ENCODE data around the gene CCSER1. TPM values are rescaled to one million over a fixed set of nuclear protein-coding genes. Genes with fewer than 3 reads are reported as not detected.

Gene CCSER1
- total RNA-seq, 1 experiment from 2014 or later: 5.9 TPM

DNA sequence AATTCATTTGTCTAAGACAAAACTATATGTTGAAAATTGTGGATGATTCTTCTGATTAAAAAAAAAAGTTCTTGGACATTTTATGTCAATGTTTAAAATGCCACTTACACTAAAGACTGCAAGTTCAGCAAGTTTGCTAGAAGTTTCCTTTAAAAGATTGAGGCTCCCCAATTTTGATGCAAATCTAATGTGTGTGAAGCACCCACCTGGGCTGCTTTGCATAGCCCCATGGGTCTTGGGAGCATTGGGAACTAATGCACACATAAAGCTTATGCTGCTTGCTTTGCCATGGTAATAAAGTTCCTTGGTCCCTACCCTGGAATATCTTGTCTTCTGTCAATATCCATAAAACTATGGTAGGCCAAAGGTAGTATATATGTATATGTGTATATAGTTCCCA lies 1450.7 kb downstream of the CCSER1 start:
- Histone ChIP-seq H2AFZ (no peak overlapping the region), H3K9me2 (ENCODE audit: insufficient read depth) (no peaks in the 10 kb centered on the region), H3K27ac (no peak overlapping the region), H3K9me3 (ENCODE audit: insufficient read depth, low read depth) (no peaks in the 10 kb centered on the region), H3K4me1 (replicated peaks; ENCODE audit: insufficient read depth) (no peaks in the 10 kb centered on the region), H3K4me2 (no peak overlapping the region), H3K36me3 (ENCODE audit: low read depth) (no peaks in the 10 kb centered on the region), H3F3A (ENCODE audit: insufficient read depth, low read depth) (no peaks in the 10 kb centered on the region), H3K27me3 (ENCODE audit: insufficient read depth, low read depth) (no peaks in the 10 kb centered on the region), H3K79me2 (ENCODE audit: low read depth) (no peaks in the 10 kb centered on the region), H3K4me3 (no peak overlapping the region), H4K20me1 (ENCODE audit: insufficient read depth) (no peaks in the 10 kb centered on the region)
- intact Hi-C loops (cut with micrococcal nuclease; ENCODE audit: unreplicated experiment): no loop called here
- CTCF ChIA-PET: no interaction called here
- DNase-seq: no peak
- POLR2A ChIA-PET (ENCODE audit: unreplicated experiment): no interaction called here
- no TSS peak for BruUV-seq (replicated peaks)
- TF ChIP-seq EZH2 (IDR thresholded peaks at IDR 0.05; ENCODE audit: low read depth): no peak
- TF ChIP-seq, protein P1, sequence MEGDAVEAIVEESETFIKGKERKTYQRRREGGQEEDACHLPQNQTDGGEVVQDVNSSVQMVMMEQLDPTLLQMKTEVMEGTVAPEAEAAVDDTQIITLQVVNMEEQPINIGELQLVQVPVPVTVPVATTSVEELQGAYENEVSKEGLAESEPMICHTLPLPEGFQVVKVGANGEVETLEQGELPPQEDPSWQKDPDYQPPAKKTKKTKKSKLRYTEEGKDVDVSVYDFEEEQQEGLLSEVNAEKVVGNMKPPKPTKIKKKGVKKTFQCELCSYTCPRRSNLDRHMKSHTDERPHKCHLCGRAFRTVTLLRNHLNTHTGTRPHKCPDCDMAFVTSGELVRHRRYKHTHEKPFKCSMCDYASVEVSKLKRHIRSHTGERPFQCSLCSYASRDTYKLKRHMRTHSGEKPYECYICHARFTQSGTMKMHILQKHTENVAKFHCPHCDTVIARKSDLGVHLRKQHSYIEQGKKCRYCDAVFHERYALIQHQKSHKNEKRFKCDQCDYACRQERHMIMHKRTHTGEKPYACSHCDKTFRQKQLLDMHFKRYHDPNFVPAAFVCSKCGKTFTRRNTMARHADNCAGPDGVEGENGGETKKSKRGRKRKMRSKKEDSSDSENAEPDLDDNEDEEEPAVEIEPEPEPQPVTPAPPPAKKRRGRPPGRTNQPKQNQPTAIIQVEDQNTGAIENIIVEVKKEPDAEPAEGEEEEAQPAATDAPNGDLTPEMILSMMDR (conservative IDR thresholded peaks at IDR 0.05): no peak

DNA sequence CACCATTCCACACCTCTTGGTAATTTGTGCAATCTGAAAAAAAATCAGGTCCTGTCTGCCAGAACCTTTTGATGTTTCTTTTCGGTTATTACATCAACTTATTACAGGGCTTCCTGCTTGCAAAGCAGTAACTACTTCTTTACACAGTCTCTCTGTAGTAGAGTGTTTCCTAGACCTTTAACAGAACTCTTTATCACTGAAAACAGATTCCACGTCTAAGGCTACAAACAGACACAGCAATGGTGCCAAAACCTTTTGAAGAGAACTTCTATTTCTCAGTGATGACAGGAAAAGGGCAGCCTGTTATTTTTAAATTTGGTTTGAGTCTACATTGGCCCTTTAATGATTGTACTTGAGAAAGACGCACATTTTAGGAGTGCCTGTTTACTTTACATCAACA lies 1463.1 kb downstream of the CCSER1 start:
- Histone ChIP-seq H2AFZ (no peak overlapping the region), H3K9me3 (ENCODE audit: insufficient read depth, low read depth) (no peaks in the 10 kb centered on the region), H3K9me2 (ENCODE audit: insufficient read depth) (no peaks in the 10 kb centered on the region), H3F3A (ENCODE audit: insufficient read depth, low read depth) (no peaks in the 10 kb centered on the region), H3K4me2 (no peak overlapping the region), H4K20me1 (ENCODE audit: insufficient read depth) (no peaks in the 10 kb centered on the region), H3K4me1 (replicated peaks; ENCODE audit: insufficient read depth) (no peaks in the 10 kb centered on the region), H3K4me3 (no peak overlapping the region), H3K36me3 (ENCODE audit: low read depth) (no peaks in the 10 kb centered on the region), H3K27me3 (ENCODE audit: insufficient read depth, low read depth) (no peaks in the 10 kb centered on the region), H3K79me2 (ENCODE audit: low read depth) (no peaks in the 10 kb centered on the region), H3K27ac (no peak overlapping the region)
- no peak for TF ChIP-seq EZH2 (IDR thresholded peaks at IDR 0.05; ENCODE audit: low read depth)
- TF ChIP-seq, protein P1 (conservative IDR thresholded peaks at IDR 0.05): no peak
- intact Hi-C loops (cut with micrococcal nuclease; ENCODE audit: unreplicated experiment): no loop called here
- POLR2A ChIA-PET (ENCODE audit: unreplicated experiment): no interaction called here
- no TSS peak for BruUV-seq (replicated peaks)
- CTCF ChIA-PET: no interaction called here
- no peak for DNase-seq

DNA sequence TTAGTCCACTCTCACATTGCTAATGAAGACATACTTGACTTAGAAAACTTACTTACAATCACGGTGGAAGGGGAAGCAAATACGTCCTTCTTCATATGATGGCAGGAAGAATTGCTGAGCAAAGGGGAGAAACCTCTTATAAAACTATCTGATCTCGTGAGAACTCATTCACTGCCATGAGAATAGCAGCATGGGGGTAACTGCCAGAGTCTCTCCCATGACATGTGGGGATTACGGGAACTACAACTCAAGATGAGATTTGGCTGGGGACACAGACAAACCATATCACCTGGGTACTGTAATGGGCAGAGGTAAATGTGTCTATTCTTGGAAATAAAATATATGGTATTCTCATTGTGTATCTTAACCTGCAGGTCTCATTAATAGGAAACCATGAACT lies 1464.9 kb downstream of the CCSER1 start:
- TF ChIP-seq EZH2 (IDR thresholded peaks at IDR 0.05; ENCODE audit: low read depth): no peak
- TF ChIP-seq, protein P1 (conservative IDR thresholded peaks at IDR 0.05): no peak
- Histone ChIP-seq H3K36me3 (ENCODE audit: low read depth) (no peaks in the 10 kb centered on the region), H3K9me3 (ENCODE audit: insufficient read depth, low read depth) (no peaks in the 10 kb centered on the region), H3K27ac (no peak overlapping the region), H3F3A (ENCODE audit: insufficient read depth, low read depth) (no peaks in the 10 kb centered on the region), H3K9me2 (ENCODE audit: insufficient read depth) (no peaks in the 10 kb centered on the region), H3K4me3 (no peak overlapping the region), H3K27me3 (ENCODE audit: insufficient read depth, low read depth) (no peaks in the 10 kb centered on the region), H2AFZ (no peak overlapping the region), H4K20me1 (ENCODE audit: insufficient read depth) (no peaks in the 10 kb centered on the region), H3K4me1 (replicated peaks; ENCODE audit: insufficient read depth) (no peaks in the 10 kb centered on the region), H3K4me2 (no peak overlapping the region), H3K79me2 (ENCODE audit: low read depth) (no peaks in the 10 kb centered on the region)
- ChIA-PET CTCF (no interaction called here), POLR2A (ENCODE audit: unreplicated experiment) (no interaction called here)
- DNase-seq: no peak
- no TSS peak for BruUV-seq (replicated peaks)
- intact Hi-C loops (cut with micrococcal nuclease; ENCODE audit: unreplicated experiment): no loop called here

Data from PC-9 (cell line).